K562 (cell line): ENCODE measurements around the gene FMN2. TPM values are rescaled to one million over a fixed set of nuclear protein-coding genes. Genes with fewer than 3 reads are reported as not detected.

Experiments
- ATAC-seq: fragments of 200-7000 bp; cut with Tn5 transposase; 3 replicates; pipeline ENCODE4 v1.9.1; 2020; ENCODE audit warnings: moderate library complexity
- BruUV-seq: library from RNA; stranded (reverse); fragments of 400-500 nt; replicated peaks from 2 replicates; lab custom pipeline; 2021; lab: Mats Ljungman, UMichigan
- CTCF ChIA-PET: fragments of 300-600 bp; formaldehyde crosslinking; extraction: SDS; loops from one replicate; lab custom pipeline; 2021; ENCODE audit warnings: low intra/inter-chr PET ratio; lab: Yijun Ruan, JAX
- POLR2A ChIA-PET: fragments of 300-600, 350-650 bp; sonication (Branson Sonifier 250); formaldehyde crosslinking; extraction: SDS; loops from one replicate; lab custom pipeline; 2021; ENCODE audit warnings: antibody characterized with exemption, inconsistent platforms; lab: Yijun Ruan, JAX
- DNase-seq, 4 experiments: peaks; one replicate each; pipeline versions ENCODE4 v3.0.0 to v3.0.0-alpha.2; 2011 to 2018; ENCODE audit warnings: low spot score in 3 of 4, mixed read lengths in 3 of 4; ENCODE audit errors: extremely low read depth in 1 of 4
- FAIRE-seq: peaks from 2 replicates; lab custom pipeline; 2011; peaks lifted over from hg19 to GRCh38; lab: Jason Lieb, UNC
- H2AFZ ChIP-seq: 2 replicates; pipeline ENCODE4 v1.6.0; 2011; ENCODE audit warnings: low read depth, low read length, control low read depth, inconsistent platforms
- H3K27ac ChIP-seq: fragments of 200-600 bp; 3 replicates; pipeline ENCODE4 v1.8.0; 2011; ENCODE audit warnings: low read depth, mild to moderate bottlenecking, control low read depth, inconsistent platforms, low read length, moderate library complexity, mixed read lengths; ENCODE audit errors: extremely low read depth
- H3K27me3 ChIP-seq, 2 experiments: fragments of 300-600 bp in 1 of 2; 2 replicates in 1 of 2; 3 replicates in 1 of 2; pipeline versions ENCODE4 v1.6.0 to v1.8.0; 2011; ENCODE audit warnings: inconsistent platforms in 2 of 2, low read length in 2 of 2, mild to moderate bottlenecking in 1 of 2, mixed read lengths in 1 of 2, moderate library complexity in 1 of 2; ENCODE audit not compliant: control insufficient read depth in 2 of 2, insufficient read depth in 2 of 2
- H3K36me3 ChIP-seq: fragments of 300-600 bp; 3 replicates; pipeline ENCODE4 v1.8.0; 2011; ENCODE audit warnings: mild to moderate bottlenecking, low read length, inconsistent platforms; ENCODE audit not compliant: control insufficient read depth, insufficient read depth
- H3K4me1 ChIP-seq, 2 experiments: fragments of 200-600 bp in 1 of 2; replicated peaks in 1 of 2; 2 replicates in 1 of 2; 3 replicates in 1 of 2; pipeline versions ENCODE4 v1.5.1 to v1.8.0; 2011; ENCODE audit warnings: inconsistent platforms in 2 of 2, low read length in 2 of 2, mild to moderate bottlenecking in 1 of 2, mixed read lengths in 1 of 2, moderate library complexity in 1 of 2; ENCODE audit not compliant: control insufficient read depth in 2 of 2, insufficient read depth in 2 of 2
- H3K4me2 ChIP-seq: 2 replicates; pipeline ENCODE4 v1.6.1; 2011; ENCODE audit warnings: low read length, control low read depth, inconsistent platforms, mixed read lengths; ENCODE audit not compliant: insufficient read depth
- H3K4me3 ChIP-seq: fragments of 200-600 bp; sonication (generic), shearing (Covaris generic); 2 replicates; pipeline ENCODE4 v1.5.1; 2016; ENCODE audit warnings: control low read depth, inconsistent platforms
- H3K79me2 ChIP-seq: fragments of 200-600 bp; 3 replicates; pipeline ENCODE4 v1.8.0; 2011; ENCODE audit warnings: low read length, inconsistent platforms; ENCODE audit not compliant: control insufficient read depth, insufficient read depth
- H3K9ac ChIP-seq, 2 experiments: 2 replicates each; pipeline versions ENCODE4 v1.6.0 to v1.6.1; 2011; ENCODE audit warnings: low read depth in 2 of 2, low read length in 2 of 2, control low read depth in 1 of 2, inconsistent platforms in 1 of 2, mild to moderate bottlenecking in 1 of 2, mixed read lengths in 1 of 2; ENCODE audit not compliant: insufficient read depth in 1 of 2
- H3K9me1 ChIP-seq: one replicate; pipeline ENCODE4 v1.6.0; 2011; ENCODE audit warnings: inconsistent platforms, mild to moderate bottlenecking, low read length, moderate library complexity; ENCODE audit not compliant: control insufficient read depth, insufficient read depth
- H3K9me3 ChIP-seq: replicated peaks from 2 replicates; pipeline ENCODE4 v1.5.1; 2011; ENCODE audit warnings: low read depth, low read length, inconsistent platforms; ENCODE audit not compliant: control insufficient read depth, insufficient read depth
- H4K20me1 ChIP-seq: replicated peaks from 2 replicates; pipeline ENCODE4 v1.6.1; 2011; ENCODE audit warnings: low read length, inconsistent platforms, mixed read lengths; ENCODE audit not compliant: control insufficient read depth, insufficient read depth
- DNMT1 ChIP-seq: fragments of 450-650 bp; IDR thresholded peaks from 2 replicates; pipeline ENCODE4 v1.6.1; 2016; ENCODE audit warnings: antibody characterized with exemption, mild to moderate bottlenecking
- HDAC6 ChIP-seq: IDR thresholded peaks from 2 replicates; pipeline ENCODE4 v1.6.1; 2012; ENCODE audit warnings: low read depth, mild to moderate bottlenecking, control low read depth, inconsistent platforms, low read length, moderate library complexity
- SIN3A ChIP-seq, 2 experiments: fragments of 150-350 bp in 1 of 2; IDR thresholded peaks; 2 replicates each; pipeline ENCODE4 v1.6.1; 2011 to 2016; ENCODE audit warnings: borderline replicate concordance in 2 of 2, low read depth in 2 of 2, low read length in 2 of 2, mild to moderate bottlenecking in 2 of 2, moderate library complexity in 2 of 2; ENCODE audit not compliant: control insufficient read depth in 1 of 2
- WGBS: fragments of 100-300 bp; shearing (Covaris generic); methylation state at CpG from one replicate; pipeline ENCODE4 v1.1.6; 2016; ENCODE audit warnings: low coverage, mixed read lengths; ENCODE audit not compliant: insufficient coverage; ENCODE audit errors: missing lambda C conversion rate; 5-methylcytosine and 5-hydroxymethylcytosine counted together
- in situ Hi-C: fragments of 300-500 bp; cut with MboI; formaldehyde crosslinking; loops from 4 replicates; pipeline ENCODE4 v1.15.0; 2018; ENCODE audit warnings: inconsistent platforms, mixed read lengths
- intact Hi-C: fragments of 100-400 bp; cut with micrococcal nuclease; formaldehyde crosslinking; loops from 2 replicates; pipeline ENCODE4 v1.14.2; 2022
- polyA plus RNA-seq, 8 experiments: library from polyadenylated mRNA; depleted of rRNA in 4 of 8; stranded (reverse) in 5 of 8; unstranded in 3 of 8; fragments of >200 nt; fragmentation: Nextera tagmentation in 2 of 8; fragmentation: Illumina TruSeq in 1 of 8; extraction: Ambion mirVana in 2 of 8; extraction: Trizol in 1 of 8; gene quantifications; 2 replicates each; pipeline versions ENCODE4 v1.2.1 to v1.2.3, GENCODE V29; 2011 to 2014; ENCODE audit warnings: inconsistent platforms in 1 of 8, missing spikeins in 1 of 8
- total RNA-seq, 7 experiments: library from RNA; depleted of rRNA in 6 of 7; stranded (reverse); fragments of >200 nt in 6 of 7; fragmentation: Illumina TruSeq in 2 of 7; extraction: Trizol in 2 of 7; gene quantifications; 2 replicates each; pipeline versions ENCODE4 v1.2.1 to v1.2.3, GENCODE V29; 2011 to 2021; ENCODE audit warnings: low replicate concordance in 1 of 7
- TF ChIP-seq, protein P1 (sequence below): fragments of 250-450 bp; sonication (Bioruptor Pico); IDR thresholded peaks from 2 replicates; pipeline ENCODE4 v1.9.0; 2021; ENCODE audit warnings: mild to moderate bottlenecking, inconsistent platforms
- TF ChIP-seq, protein P2 (sequence below): sonication (generic); formaldehyde crosslinking; IDR thresholded peaks from 2 replicates; pipeline ENCODE4 v1.5.0; 2020; ENCODE audit warnings: missing genetic modification reagents

FMN2 gene
- total and polyA plus RNA-seq, 9 of the 15 experiments (the other 6 are each of a cell fraction or from before 2014, with no cell fraction given) = 0.15 to 0.45 (median 0.16) TPM; not detected in 3

GRCh38 chr1:240092301-240093119 lies 827 bp downstream of the FMN2 start:
- Histone ChIP-seq H4K20me1 (no peaks in the 10 kb centered on the region), H3K9ac (no peak overlapping the region), H3K36me3 (no peaks in the 10 kb centered on the region), H2AFZ (no peak overlapping the region), H3K79me2 (no peaks in the 10 kb centered on the region), H3K9me3 (no peaks in the 10 kb centered on the region), H3K4me3 (no peak overlapping the region), H3K27me3 (peaks cover 18 to 20% of the 10 kb centered on the region in 2 experiments), H3K4me2 (no peak overlapping the region), H3K4me1 (peaks cover 0 to 21% of the 10 kb centered on the region in 2 experiments; a peak in 1 of 5 replicates), H3K27ac (no peak overlapping the region), H3K9me1 (no peaks in the 10 kb centered on the region)
- no TSS peak for BruUV-seq
- ATAC-seq (peak; percentile 42), FAIRE-seq (no peak), DNase-seq (no peak)
- 12% methylated on average over 64 of the region's 70 CpGs for WGBS
- CTCF ChIA-PET = no interaction called here
- TF ChIP-seq, protein P1, sequence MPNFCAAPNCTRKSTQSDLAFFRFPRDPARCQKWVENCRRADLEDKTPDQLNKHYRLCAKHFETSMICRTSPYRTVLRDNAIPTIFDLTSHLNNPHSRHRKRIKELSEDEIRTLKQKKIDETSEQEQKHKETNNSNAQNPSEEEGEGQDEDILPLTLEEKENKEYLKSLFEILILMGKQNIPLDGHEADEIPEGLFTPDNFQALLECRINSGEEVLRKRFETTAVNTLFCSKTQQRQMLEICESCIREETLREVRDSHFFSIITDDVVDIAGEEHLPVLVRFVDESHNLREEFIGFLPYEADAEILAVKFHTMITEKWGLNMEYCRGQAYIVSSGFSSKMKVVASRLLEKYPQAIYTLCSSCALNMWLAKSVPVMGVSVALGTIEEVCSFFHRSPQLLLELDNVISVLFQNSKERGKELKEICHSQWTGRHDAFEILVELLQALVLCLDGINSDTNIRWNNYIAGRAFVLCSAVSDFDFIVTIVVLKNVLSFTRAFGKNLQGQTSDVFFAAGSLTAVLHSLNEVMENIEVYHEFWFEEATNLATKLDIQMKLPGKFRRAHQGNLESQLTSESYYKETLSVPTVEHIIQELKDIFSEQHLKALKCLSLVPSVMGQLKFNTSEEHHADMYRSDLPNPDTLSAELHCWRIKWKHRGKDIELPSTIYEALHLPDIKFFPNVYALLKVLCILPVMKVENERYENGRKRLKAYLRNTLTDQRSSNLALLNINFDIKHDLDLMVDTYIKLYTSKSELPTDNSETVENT (CRISPR knock-in tag) = no peak
- TF ChIP-seq SIN3A (IDR thresholded peaks at IDR 0.05; ENCODE audit: borderline replicate concordance in 2 of 2, control insufficient read depth in 1 of 2, low read depth in 2 of 2, low read length in 2 of 2) (no peak), DNMT1 (no peak), HDAC6 (no peak)
- TF ChIP-seq, protein P2, sequence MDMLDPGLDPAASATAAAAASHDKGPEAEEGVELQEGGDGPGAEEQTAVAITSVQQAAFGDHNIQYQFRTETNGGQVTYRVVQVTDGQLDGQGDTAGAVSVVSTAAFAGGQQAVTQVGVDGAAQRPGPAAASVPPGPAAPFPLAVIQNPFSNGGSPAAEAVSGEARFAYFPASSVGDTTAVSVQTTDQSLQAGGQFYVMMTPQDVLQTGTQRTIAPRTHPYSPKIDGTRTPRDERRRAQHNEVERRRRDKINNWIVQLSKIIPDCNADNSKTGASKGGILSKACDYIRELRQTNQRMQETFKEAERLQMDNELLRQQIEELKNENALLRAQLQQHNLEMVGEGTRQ (CRISPR knock-in tag) = 0 out of 2 replicates have a peak, but pooled peaks have one; percentile 1
- in situ Hi-C loops (no loop called here), intact Hi-C loops (no loop called here)
- POLR2A ChIA-PET = no interaction called here
